Stromal cell of bone marrow (primary cell): ENCODE results near the gene SF3A2.

Source experiments
- DNase-seq: peaks from one replicate; pipeline ENCODE4 v3.0.0-alpha.2; 2012; ENCODE audit warnings: low read depth

The SF3A2 gene

DNA sequence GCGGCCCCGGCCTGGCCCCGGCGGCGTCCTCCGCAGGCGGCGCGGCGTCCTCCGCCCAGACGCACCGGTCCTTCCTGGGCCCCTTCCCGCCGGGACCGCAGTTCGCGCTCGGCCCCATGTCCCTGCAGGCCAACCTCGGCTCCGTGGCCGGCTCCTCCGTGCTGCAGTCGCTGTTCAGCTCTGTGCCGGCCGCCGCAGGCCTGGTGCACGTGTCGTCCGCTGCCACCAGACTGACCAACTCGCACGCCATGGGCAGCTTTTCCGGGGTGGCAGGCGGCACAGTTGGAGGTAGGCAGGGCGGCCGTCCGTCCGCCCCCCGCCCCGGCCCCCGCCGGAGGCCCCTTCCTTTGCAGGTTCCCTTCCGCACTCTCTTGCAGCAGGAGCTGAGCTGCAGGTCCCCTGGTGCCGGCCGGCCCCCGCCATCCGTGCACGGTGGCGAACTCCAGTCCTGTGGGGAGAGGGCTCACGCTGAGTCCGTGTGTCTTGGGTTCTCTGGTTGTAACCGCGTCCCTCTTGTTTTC, 9.7 kb upstream of the SF3A2 start:
- DNase-seq = no peak

DNA sequence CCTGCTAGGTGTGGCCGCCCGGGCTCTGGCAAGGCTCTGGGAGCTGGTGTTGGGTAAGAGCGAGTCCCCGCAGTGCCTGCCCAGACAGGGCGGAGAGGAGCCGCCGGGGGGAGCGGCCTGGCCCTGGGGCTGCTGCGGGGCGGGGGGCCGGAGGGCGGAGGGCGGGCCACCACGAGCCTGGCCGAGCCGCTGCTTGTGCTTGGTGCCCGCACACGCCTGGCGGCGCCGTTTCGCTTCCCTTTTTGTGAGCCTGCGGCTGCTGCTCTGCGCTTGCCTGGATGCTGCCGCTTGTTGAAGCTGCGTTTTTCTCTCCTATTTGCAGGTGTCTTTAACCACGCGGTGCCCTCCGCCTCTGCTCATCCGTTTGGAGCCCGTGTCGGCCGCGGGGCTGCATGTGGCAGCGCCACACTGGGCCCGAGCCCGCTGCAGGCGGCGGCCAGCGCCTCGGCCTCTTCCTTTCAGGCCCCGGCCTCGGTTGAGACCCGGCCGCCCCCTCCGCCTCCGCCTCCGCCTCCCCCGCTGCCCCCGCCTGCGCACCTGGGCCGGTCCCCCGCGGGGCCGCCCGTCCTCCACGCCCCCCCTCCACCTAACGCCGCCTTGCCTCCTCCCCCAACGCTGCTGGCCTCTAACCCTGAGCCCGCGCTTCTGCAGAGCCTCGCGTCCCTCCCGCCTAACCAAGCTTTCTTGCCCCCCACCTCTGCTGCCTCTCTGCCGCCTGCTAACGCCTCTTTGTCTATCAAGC, 9.0 kb upstream of the SF3A2 start:
- no peak for DNase-seq

DNA sequence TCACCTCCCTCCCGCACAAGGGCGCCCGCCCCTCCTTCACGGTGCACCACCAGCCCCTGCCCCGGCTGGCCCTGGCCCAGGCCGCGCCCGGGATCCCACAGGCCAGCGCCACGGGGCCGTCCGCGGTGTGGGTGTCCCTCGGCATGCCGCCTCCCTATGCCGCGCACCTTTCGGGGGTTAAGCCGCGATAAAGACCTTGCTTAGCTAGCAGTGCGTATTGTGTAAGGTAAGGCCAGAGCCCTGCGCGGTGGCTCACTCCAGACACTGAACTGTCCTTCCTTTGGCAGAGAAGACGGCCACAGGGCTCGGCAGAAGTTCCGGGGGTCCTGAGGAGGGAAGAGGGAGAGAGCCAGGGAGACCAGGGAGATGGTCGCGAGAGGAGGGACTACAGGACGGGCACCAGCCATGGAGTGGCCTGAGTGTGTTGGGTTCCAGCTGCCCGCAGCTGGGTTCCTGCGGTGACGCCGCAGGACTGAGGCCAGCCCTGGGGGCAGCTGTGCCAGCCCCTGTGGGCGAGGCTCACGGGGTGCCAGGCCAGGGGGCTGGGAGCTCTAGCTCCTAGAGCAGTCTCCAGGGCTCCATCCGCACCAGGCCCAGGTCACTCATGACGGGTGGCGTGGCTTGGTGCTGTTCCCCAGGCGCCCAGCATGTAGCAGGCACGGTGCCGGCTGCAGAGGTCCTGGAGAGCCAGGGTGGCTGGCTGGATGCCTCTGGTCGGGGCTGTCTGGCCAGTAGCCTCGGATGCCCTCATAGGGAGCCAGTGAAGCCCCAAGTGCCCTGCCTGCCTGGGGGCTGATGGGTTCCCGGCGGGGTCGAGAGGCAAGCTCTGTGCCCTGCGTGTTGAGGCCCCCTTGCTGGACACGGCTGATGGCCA, 8.2 kb upstream of the SF3A2 start:
- DNase-seq = no peak

DNA sequence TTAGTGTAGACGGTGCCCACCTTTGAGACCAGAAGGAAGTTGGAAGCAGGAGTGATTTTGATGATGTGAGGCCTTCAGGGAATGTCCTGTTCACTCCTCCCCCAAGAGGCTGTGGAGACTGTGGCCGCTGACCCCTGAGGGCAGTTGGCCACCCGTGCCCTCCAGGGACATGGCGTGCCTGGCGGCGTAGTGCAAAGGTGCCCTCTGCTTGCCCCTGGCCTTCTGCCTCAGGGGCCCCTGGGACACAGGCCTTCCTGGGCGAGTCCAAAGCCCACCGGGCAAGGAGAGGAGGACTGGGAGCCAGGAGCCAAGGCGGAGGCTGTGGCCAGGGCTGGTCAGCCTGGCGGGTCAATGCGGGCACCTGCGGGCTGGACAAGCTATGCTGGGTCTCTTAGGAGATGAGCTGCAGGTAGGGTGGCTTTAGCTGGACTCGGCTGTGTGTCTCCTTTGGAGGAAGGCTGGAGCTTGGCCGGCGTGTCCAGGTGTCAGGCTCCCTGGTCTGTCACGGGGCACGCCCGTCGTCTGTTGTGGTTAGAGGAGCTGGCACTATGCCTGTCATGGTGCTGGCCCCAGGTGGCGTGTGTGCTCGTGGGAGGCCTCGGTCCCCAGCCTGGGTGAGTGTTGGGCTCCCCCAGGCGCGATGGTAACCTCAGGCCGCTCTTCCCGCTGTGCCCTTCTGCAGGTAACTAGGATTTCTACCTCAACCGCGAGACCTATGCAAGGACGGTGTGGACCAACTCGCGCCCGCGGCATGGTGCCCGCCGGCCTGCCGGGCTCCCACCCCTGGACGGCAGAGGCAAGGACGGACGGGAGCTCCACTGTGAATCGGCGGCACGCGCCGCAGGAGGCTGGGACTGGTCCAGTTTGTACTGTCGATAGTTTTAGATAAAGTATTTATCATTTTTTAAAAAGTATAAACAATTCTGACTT, 7.3 kb upstream of the SF3A2 start:
- DNase-seq = no peak

DNA sequence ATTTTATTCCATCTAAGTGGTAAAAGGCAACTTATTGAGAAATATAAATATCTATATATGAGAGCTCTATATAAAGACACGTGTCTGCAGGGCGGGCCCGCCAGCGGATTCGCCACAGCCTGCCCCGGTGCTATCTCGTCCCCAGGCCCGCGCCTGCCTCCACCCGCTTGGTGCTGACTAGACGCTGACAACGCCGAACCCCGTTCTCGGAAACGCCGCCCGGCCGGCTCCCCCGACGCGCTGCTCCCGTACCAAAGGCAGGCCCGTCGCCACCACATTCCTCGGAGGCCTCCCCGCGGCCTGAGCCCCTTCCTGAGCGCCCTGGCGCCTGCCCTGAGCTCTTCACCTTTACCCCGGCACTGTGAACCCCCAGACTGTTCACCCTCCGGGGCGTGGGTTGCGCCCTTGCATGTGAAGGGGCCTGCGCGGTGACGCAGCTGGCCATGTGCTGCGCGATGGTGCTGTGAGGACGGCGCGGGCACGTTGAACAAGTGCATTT, 6.5 kb upstream of the SF3A2 start:
- no peak for DNase-seq

DNA sequence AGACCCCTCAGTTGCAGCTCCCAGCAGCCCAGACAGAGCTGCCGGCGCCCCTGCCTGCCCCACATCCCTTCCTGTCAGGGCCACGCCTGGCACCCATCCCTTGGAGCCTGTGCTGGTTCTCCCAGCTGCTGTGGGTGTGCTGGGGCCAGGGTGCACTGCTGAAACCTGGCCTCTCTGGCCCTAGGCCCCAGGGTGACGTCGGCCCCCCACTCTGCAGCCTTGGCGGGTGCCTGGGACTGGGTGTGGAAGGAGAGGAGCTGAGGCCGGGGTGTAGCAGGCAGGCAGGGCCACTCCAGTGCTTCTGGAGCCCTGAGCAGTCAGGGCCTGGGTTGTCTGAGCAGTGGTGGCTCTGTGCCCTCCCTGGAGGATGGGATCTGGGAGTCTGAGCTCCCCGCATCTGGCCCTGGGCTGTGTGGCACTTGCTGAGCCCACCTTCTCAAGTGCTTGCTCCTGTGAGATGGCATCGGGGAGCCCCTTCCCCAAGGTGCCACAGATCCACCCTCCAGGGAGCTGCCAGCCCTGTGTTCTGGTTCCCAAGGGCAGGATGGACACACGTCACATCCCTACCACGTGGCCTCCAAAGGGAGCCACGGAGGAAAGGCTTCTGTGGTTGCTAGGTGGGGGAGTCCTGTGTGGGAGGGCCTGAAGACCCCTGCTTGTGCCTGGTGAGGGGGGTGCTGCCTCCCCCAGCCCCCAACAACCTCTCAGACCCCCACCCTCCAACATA, 5.7 kb upstream of the SF3A2 start:
- no peak for DNase-seq

DNA sequence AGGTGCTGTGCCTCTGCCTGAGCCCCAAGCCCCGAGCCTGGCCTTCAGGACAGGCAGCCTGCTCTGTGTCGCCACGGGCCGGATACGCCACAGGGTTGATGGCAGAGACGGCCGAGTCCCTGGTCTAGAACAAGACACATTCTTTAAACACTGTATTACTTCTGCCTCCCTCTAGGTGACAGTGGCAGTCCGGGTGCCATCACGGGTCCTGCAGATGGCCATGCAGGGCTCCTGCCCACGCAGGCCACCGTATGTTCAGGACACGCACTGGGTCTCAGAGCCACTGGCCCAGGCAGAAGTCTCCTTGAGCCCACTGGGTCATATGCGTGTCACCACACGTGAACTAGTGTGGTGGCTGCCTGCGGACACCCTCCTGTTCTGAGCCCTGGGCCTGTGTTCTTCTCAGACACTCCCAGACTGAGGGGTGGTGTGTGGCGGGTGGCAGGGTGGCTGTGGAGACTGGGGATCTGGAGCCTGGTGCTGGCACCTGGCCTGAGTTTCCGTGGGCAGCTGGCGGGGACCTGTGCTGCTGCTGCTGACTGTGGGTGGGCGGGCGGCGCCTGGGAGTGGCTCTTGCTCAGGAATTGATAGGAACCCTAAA, 4.9 kb upstream of the SF3A2 start:
- no peak for DNase-seq

DNA sequence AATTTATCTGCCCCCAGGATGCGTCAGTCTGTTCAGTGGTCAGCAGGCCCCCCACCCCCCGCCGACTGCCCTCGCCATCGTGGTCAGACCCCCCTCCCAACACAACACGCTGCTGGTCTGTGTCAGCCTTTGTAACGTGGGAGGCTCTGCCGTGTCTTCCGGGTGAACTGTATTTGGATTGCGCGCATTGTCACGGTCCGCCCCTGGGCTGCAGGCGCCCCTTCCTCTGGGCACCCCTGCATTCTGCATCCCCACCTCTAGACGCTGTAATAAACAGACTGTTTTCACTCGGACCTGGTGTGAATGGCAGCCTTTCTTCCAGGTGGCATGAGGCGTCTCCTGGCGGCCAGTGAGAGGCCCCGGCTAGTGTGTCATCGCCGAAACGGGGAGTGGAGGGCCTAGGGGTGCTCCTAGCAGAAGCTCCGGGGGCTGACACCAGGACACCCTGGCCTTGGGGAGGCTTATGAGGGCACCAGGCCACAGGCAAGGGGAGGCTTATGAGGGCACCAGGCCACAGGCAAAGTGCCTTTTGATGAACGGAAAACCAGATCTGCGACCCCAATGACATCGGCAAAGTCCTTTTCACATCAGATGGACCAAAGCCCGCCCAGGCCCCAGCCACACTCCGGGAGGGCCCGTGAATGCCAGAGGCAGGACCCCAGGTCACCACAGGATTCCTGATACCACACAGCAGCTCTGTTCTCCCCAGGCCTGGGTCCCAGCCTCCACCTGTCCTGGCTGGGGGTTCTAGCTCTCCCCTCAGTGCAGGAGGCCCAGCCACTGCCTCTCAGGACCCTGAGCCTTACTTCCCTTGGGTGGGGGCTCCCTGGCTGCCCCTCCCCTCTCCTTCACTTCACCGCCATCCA, 4.1 kb upstream of the SF3A2 start:
- no peak for DNase-seq

DNA sequence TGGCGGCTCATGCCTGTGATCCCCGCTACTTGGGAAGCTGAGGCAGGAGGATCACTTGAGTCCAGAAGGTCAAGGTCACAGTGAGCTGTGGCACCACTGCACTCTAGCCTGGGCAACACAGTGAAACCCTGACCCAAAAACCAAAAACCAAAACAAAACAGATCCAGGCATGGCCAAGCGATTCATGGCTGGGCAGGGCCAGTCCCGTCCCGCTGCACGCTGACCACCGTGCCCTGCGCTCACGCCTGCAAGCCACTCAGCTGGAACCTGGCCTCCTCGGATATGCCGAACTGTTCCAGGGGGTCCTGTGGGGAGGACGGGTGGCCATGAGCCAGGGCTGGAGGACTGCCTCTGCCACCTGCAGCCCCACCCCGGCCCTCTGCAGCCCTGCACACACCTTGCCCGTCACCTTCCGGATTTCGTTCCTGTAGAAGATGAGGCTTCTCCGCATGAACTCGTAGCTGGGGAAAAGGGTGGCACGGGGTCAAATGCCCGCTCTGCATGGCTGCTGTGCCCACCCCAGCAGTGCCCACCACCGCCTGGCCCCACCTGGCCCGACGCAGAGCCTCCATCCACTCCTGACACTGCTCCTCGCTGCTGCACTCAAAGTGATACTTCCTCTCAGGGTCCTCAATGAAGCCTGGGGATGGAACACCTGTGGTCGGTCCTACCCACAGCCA, 2.9 kb upstream of the SF3A2 start:
- no peak for DNase-seq

DNA sequence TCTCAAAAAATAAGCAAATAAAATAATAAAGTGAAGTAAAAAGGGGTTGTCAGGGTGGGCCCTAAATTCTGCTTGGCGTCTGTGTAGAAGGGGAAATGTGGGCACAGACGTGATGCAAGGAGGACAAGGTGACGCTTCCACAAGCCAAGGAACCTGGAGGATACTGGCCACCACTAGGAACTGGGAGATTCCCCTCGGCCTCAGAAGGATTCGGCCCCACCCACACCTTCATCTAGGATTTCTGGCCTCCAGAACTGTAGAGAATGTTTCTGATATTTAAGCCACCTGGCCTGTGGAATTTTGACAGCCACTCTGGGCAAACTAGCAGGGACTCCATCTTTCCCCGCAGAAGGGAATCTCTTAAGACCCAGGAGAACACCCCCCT, 1.6 kb upstream of the SF3A2 start:
- no peak for DNase-seq

DNA sequence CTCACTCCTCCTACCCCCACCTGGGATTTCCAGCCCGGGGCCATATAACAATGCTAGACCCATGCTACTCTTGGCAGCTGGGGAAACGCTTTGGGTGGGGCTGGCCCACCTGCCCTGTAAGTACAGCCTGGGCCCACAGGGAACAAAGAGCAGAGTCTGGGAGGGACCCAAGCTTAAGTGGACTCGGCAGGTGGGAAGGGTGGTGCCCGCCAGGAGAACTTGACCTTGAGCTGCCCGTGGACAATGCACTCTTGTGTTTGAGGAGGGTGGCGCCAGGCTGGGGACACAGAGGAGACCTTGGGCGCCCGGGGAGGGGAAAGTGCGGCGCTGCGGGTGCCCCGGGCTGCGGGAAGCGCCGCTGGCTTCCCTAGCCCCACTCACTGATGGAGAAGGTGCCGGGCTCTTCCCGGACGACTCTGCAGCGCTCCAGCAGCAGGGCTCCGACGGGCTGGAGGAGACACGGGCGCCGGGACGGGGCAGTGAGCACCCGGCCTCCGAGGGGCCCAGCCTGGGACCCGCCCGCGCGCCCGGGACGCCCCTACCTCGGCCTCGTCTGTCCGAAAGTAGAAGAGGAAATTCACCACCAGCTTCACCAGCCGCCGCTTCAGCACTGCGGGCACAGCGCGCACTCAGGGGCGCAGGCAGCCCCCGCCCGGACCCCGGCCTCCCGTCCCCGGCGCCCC, 1.1 kb upstream of the SF3A2 start:
- DNase-seq = no peak

DNA sequence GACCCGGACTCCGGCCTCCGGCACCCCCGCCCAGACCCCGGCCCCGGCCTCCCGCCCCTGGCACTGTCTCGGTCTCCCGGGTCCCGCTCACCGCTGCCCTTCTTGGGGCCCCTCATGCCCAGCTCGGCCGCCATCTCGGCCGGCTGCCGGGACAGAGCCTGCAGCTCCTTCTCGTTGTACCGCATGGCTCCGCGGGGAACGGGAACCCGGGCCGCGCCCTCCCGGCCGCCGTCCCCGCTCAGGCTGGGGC, 635 bp upstream of the SF3A2 start:
- DNase-seq = no peak

DNA sequence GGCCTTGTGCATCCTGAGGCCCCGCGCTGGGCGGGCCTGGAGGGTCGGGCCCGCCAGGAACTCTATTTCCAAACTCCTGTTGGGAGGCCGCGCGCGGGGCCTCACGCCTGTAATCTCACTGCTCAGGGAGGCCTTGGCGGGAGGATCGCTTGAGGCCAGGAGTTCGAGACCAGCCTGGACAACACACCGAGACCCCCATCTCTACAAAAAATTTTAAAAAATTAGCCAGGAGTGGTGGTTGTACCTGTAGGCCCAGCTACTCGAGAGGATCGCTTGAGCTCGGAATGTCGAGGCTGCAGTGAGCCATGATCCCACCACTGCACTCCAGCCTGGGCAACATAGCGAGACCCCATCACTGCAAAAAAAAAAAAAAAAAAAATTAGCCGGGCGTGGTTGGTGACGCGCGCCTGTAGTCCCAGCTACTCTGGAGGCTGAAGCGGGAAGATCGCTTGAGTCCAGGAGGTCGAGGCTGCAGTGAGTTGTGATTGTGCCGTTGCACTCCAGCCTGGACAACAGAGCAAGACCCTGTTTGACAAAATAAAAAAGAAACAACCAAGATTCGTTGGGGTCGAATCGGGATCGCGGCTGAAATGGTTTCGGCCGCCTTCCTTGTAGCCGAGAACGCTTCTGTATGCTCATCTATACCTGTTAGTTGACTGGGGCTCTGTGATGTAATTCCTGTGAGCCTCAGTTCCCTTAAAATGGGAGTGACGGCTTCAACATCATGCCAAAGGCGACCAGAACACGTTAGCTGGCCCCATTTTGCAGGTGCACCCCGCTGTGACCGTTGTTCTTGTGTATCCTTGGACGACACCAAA, 636 bp downstream of the SF3A2 start:
- DNase-seq = no peak

DNA sequence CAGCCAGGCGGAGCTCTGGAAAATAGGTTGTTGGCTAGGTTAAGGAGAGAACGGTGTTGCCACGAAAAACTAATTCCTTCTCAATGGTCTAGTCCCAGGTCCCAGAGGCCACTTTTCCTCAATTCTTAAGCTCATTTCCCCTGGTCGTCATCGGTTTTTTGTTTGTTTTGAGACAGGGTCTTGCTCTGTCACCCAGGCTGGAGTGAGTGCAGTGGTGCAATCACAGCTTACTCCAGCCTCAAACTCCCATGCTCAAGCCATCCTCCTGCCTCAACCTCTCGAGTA, 1.2 kb downstream of the SF3A2 start:
- DNase-seq = no peak

DNA sequence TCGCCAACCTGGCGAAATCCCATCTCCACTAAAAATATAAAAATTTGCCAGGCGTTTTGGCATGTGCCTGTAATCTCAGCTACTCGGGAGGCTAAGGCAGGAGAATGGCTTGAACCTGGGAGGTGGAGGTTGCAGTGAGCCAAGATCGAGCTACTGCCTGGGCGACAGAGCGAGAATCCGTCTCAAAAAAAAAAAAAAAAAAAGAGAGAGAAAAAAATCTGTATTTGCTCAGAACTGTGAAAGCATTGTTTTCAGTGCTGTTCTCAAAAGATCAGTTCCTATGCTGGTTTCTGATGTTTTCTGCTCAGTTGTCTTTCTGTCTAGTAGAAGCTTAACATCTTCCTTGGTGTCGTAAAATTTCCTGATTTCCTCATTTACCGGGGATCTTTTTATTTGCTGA, 2.5 kb downstream of the SF3A2 start:
- DNase-seq = no peak

DNA sequence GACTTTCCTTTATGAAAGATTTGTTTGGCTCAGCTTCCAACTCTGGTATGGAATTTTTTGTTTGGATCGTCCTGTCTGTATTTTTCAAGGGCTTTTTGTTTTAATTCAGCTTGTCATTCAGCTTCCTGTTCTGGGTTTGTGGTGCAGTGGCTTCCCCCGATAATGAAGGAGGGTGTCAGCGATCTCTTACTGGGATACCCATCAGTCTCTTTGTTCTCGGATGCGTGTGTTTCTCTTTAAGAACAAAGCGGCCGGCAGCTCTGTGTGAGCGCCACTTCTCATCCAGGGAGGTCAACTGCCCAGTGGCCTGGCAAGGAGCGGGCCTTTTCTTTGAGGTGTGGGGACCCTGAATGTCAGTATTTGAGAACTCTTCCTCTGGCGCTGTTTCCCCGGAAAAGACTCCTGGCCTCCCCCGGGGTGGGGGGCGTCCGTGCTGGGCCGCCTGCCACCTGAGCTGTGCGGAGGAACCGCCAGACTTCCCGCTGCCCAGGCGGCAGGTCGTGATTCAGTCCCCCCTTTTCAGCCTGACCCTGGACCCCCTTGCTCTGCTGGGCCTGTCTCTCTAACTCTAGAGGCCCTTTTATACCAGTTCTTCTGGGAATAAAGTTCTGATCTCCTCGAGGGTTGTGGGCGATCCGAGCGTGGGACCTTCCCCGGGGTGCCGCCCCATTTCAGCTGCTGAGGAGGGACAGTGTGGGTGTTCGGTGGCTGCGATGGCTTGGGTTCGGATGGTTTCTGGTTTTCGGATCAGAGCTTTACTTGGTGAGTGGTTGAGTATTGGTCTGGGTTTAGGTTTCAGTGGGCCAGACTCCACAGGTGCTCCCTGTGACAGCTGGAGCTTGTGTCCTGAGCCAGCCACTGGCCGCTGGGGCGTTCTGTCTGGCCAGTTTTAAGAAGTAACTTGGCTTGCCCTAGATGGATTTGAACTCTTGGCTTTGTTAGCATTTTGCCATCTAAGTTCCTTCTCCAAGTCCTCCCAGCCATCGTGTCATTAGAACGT, 3.4 kb downstream of the SF3A2 start:
- no peak for DNase-seq
